GM18499 (cell line): ENCODE results near the gene CAND1.

Experiments used
- ATAC-seq: cut with Tn5 transposase; IDR thresholded peaks from one replicate; pipeline ENCODE4 v1.9.1; 2021; ENCODE audit warnings: moderate number of reproducible peaks; ENCODE audit not compliant: insufficient read depth, unreplicated experiment

Gene CAND1

DNA sequence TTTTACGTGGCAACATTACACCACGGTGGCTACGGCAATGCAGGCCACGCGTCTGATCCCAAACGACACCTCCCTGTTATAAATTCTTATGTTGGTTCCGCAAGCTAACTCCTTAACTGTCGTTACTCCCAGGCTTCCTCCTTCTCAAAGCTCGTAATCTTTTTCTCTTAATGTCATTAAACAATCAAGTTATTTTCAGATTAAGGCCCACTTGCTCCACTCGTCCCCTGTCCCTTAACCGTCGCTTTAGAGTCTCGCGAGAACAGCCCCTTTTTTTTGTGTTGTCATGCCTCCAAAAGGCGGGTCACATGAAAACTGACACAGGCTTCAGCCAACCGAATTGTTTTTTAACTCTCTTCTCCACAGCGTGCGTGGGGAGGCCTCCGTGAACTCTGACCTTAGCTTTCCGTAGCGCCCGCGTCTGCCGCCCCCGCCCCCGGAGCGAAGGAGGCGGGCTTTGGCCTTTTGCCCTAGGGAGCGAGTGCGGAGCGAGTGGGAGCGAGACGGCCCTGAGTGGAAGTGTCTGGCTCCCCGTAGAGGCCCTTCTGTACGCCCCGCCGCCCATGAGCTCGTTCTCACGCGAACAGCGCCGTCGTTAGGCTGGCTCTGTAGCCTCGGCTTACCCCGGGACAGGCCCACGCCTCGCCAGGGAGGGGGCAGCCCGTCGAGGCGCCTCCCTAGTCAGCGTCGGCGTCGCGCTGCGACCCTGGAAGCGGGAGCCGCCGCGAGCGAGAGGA is at the start of gene CAND1:
Gene CAND1, plus strand, starts transcription at position 463 of the 737 bp plus-strand sequence. CDS start 360 bp downstream, outside the sequence.
- ATAC-seq = peak; percentile 77

DNA sequence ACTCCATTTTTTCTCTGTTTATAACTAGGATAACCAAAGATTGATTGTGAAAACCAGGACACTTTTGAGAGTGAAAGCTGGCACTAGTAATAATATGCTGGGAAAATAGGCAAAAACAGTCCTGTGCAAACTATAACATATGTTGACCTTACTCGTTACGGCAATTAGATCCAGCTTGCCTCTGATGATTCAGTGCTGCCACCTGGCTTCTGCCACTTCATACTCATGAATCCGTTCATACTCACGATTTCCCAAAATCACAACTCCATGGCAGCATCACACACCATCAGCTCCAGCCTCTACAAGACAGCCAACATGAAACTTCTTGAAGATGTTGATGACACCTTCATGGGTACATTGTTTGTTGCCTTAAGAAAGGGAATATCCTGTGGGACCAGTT is 49.1 kb upstream of the CAND1 start:
- no peak for ATAC-seq

GRCh38 chr12:67222302-67222701 is 46.9 kb upstream of the CAND1 start:
- no peak for ATAC-seq

- no peak for ATAC-seq
Observed at GRCh38 chr12:67223225-67223624, 45.9 kb upstream of the CAND1 start.

DNA sequence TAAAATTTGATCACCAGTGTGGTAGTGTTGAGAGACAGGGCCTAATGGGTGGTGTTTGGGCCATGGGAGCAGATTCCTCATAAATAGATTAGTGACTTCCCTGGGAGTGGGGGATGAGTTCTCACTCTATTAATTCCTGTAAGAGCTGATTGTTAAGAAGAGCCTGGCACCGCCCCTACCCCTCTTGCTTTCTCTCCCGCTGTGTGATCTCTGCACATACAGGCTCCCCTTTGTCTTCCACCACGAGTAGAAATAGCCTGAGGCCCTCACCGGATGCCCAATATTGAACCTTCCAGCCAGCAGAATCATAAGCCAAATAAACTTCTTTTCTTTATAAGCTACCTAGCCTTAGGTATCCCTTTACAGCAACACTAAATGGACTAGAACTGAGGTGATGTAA is 31.9 kb upstream of the CAND1 start:
- ATAC-seq = no peak

DNA sequence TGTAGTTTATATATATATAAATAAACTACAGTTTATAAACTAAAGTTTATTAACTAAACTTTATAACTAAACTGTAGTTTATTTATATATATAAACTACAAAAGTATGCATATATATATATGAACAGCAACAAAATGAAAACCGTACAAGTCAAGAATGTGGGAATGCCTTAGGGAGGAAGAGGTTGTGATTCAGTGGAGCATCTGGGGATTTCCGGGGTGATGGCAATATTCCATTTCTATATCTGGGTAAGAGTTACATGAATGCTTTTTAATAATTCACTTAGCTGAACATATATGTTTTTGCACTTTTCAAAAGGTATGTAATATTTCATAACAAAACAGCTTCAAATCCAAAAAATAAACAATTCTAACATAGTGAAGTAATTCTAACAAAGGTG is 30.1 kb upstream of the CAND1 start:
- no peak for ATAC-seq

GRCh38 chr12:67241482-67241881 is 27.7 kb upstream of the CAND1 start:
- no peak for ATAC-seq

GRCh38 chr12:67243260-67243659 is 25.9 kb upstream of the CAND1 start:
- ATAC-seq = no peak

DNA sequence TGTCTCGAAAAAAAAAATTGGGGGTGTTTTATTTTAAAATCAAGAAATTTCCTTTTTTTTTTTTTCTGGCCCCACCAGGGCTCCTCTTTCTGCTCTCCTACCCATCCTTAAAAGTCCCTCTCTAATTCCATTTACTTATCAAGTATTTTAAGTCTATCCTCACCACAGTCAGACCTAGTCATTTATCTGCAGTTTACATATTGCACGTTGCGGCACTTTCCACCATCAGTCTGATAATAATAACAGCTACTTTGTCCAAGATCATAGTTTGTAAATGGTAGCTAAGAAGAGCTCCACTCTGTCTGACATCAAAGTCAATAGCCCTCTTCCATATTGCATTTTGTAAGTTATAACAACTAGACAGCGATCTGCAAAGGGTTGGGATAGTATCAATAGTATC is 23.6 kb upstream of the CAND1 start:
- ATAC-seq = no peak

DNA sequence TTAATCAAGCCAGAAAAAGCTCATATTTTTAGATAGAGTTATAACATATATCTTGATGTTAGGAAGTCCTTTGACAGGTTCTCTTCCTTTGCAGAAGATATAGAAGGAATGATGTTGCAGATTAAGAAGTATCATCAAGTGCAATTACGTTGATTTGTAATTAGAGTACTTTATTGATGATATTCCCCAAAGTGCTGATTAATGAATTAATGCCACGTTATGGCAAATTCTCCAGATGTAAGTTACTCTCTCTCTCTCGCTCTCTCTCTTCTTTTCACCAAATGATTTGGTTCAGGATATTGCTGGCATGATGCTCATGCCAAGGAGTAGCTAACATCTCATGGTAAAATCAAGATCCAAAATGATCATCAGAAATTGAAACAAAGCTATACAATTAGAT is 18.1 kb upstream of the CAND1 start:
- no peak for ATAC-seq

- no peak for ATAC-seq
Observed at GRCh38 chr12:67254372-67255026, 14.7 kb upstream of the CAND1 start.

GRCh38 chr12:67256649-67257048 is 12.5 kb upstream of the CAND1 start:
- no peak for ATAC-seq

GRCh38 chr12:67263471-67263870 is 5.7 kb upstream of the CAND1 start:
- no peak for ATAC-seq

- peak; percentile 75 for ATAC-seq
Observed at GRCh38 chr12:67268335-67268895, 743 bp upstream of the CAND1 start.

DNA sequence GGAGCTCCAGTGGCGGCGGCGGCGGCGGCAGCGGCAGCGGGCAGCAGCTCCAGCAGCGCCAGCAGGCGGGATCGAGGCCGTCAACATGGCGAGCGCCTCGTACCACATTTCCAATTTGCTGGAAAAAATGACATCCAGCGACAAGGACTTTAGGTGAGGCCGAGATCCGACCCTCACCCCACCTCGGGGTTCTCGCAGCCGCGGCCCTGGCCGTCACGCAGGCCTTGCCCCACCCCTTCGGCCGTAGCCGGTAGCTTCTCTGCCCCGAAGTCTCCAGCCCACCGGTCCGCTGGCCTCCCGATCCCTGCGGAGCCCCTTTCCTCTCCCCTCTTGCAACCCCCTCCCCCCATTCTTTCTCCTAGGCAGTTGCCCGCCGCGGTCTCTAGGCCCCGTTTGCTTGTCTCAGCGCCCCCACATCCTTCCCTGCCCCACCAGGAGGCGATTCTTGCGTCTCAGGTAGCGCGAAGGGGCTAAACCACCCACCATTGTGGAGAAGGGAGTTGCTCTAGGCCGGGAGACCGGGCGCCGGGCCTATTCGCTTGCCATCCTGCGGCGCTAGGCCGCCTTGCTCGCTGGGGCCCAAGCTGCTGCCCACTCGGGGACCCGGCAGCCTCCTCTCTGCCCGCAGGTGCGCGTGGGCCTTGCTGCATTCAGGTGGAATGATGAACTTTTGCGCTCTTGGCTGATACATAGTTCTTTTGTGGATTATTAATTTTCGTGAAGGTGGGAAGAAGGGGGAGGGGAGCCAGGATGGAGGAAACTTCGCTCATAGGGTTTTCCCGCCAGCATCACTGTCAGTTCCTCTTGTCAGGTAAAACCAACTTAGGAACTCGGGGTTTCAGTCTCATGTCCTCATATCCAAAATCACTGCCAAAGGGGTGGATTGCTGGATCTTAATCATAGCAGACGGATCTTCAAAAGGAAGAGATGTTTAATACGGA is 745 bp downstream of the CAND1 start:
- peak; percentile 2 for ATAC-seq

GRCh38 chr12:67270622-67271021 is 1.5 kb downstream of the CAND1 start:
- ATAC-seq = no peak

DNA sequence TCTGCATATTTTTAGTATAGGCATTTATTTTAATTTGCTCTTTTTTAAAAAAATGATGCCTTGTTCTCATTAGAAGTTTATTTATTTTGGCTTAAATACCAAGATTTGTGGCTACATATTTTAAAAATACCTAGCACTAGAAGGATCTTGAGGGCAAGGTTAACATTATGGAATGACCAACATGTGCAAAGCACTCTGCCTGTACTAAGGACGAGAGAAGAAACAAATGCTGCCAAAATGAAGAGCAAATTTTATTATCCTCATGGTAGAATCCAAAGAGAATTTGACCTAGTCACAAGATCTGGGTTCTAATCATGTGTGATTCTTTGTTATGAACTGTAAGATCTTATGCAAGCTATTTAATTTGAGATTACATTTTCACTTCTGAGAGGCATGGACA is 2.8 kb downstream of the CAND1 start:
- no peak for ATAC-seq

GRCh38 chr12:67274186-67274585 is 5.0 kb downstream of the CAND1 start:
- ATAC-seq = no peak

GRCh38 chr12:67275380-67275913 is 6.3 kb downstream of the CAND1 start:
- ATAC-seq = no peak

DNA sequence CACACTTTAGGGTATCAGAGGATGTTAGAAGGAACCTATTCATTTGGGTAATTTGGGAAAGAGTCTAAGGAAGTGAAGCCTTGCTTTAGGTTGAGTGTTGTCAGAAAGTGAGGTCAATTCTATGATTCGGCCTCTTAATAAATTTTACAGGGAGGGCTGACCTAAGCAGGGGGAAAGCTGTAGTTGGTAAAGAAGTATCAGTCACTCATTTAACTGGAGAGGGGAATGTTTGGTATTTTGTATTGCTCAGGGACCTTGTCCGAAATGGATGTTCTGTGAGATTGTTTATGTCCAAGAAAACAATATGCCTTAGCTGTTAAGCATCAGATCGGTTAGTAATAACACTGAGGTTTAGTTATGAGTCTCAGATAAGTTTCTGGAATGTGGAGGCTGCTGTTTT is 7.3 kb downstream of the CAND1 start:
- ATAC-seq = no peak
